ENCODE results near the gene IQSEC3.

Gene IQSEC3

GRCh38 chr12:80681-81190 lies 14.2 kb downstream of the IQSEC3 start:
- no peak for DNase-seq

GRCh38 chr12:82740-83139 lies 16.2 kb downstream of the IQSEC3 start:
- no peak for DNase-seq

GRCh38 chr12:84056-84455 lies 17.5 kb downstream of the IQSEC3 start:
- DNase-seq = no peak

GRCh38 chr12:85191-85666 lies 18.7 kb downstream of the IQSEC3 start:
- no peak for DNase-seq

- no peak for DNase-seq
These were observed 20.7 kb downstream of the IQSEC3 start for GRCh38 chr12:87315-87714.

- DNase-seq = no peak
These were observed 21.3 kb downstream of the IQSEC3 start for GRCh38 chr12:87856-88255.

GRCh38 chr12:89653-90052 lies 23.1 kb downstream of the IQSEC3 start:
- no peak for DNase-seq

- DNase-seq = no peak
These were observed 24.6 kb downstream of the IQSEC3 start for GRCh38 chr12:91213-91612.

GRCh38 chr12:93266-94005 lies 26.9 kb downstream of the IQSEC3 start:
- no peak for DNase-seq

- no peak for DNase-seq
These were observed 30.0 kb downstream of the IQSEC3 start for GRCh38 chr12:96543-96942.

- DNase-seq = no peak
These were observed 32.4 kb downstream of the IQSEC3 start for GRCh38 chr12:98924-99352.

- DNase-seq = no peak
These were observed 33.0 kb downstream of the IQSEC3 start for GRCh38 chr12:99605-100004.

- peak in 1 of 2 donors; percentile 3 for DNase-seq
These were observed 35.7 kb downstream of the IQSEC3 start for GRCh38 chr12:101969-102878.

GRCh38 chr12:102879-103168 lies 36.3 kb downstream of the IQSEC3 start:
- DNase-seq = no peak

GRCh38 chr12:103169-103981 lies 36.8 kb downstream of the IQSEC3 start:
- DNase-seq = no peak

GRCh38 chr12:104551-105081 lies 38.0 kb downstream of the IQSEC3 start:
- peak in 1 of 2 donors; percentile 14 for DNase-seq

- no peak for DNase-seq
These were observed 39.1 kb downstream of the IQSEC3 start for GRCh38 chr12:105696-106095.

GRCh38 chr12:106118-106591 lies 39.6 kb downstream of the IQSEC3 start:
- DNase-seq = no peak

GRCh38 chr12:108594-108993 lies 42.0 kb downstream of the IQSEC3 start:
- no peak for DNase-seq

GRCh38 chr12:109446-109845 lies 42.9 kb downstream of the IQSEC3 start:
- DNase-seq = no peak

- DNase-seq = no peak
These were observed 43.3 kb downstream of the IQSEC3 start for GRCh38 chr12:109872-110271.

GRCh38 chr12:111699-112493 lies 45.3 kb downstream of the IQSEC3 start:
- no peak for DNase-seq
